GM19438 (cell line): ENCODE results near the gene BEGAIN.

Experiments
- ATAC-seq: cut with Tn5 transposase; IDR thresholded peaks from one replicate; pipeline ENCODE4 v1.9.1; 2021; ENCODE audit warnings: low read depth; ENCODE audit not compliant: unreplicated experiment

BEGAIN gene

DNA sequence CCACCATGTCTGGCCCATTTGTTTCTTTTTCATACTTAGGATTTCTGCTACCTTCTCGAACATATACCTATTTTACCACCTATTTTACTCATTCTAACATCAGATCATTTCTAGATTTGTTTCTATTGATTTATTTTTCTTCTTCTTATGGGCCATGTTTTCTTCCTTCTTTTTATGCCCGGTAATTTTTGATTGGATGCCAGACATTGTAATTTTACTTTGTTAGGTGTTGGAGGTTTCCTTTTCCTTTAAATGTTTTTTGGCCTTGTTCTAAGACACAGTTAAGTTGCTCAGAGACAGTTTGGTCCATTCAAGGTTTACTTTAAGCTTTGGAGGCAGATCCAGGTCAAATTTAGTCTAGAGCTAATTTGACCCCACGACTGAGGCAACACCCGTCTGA lies 14.7 kb upstream of the BEGAIN start:
- ATAC-seq: no peak

GRCh38 chr14:100601064-100601463 lies 13.8 kb upstream of the BEGAIN start:
- ATAC-seq: no peak

- ATAC-seq: no peak
Measured at GRCh38 chr14:100599981-100600380, 12.8 kb upstream of the BEGAIN start.

GRCh38 chr14:100594625-100594951 lies 7.4 kb upstream of the BEGAIN start:
- ATAC-seq: no peak

DNA sequence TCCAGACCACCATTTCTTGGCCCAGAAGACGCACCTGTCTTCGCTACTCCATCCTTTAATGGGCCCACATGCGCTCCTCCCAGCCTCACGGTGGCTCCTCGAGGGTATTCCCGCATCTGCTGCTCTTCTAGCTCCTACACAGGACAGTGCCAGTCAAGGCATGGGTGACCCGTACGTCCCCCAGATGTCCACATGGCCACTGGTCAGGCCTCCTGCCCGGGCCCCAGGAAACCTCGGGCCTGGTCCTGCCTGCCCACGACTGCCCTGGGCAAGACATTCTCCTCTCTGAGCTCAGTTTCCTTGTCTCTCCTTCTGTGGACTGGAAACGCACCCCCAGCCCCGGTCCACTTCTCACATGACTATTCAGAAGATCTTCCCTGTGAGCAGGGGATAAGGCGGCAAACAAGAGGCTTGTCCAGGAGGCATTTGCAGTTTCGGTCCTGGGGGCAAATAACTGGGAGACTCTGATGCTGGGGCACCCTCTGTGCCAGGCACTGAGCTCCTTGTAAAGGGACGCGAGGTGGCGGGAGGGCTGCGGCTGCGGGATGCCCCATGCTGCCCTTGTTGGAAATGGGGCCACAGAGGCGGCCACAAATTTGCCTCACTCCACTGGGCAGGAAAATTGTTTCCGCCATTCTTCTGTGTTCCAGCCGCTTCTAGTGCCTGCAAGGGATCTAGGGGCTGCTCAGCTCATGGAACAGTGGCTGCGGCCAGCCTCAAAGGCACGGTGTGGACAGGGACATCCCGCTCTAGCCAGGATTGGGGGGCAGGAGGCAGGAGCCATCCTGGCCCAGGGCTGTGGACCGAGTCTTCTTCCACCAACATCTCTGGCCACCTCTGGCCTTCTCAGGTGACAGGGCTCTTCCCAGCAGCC lies 6.8 kb upstream of the BEGAIN start:
- no peak for ATAC-seq

DNA sequence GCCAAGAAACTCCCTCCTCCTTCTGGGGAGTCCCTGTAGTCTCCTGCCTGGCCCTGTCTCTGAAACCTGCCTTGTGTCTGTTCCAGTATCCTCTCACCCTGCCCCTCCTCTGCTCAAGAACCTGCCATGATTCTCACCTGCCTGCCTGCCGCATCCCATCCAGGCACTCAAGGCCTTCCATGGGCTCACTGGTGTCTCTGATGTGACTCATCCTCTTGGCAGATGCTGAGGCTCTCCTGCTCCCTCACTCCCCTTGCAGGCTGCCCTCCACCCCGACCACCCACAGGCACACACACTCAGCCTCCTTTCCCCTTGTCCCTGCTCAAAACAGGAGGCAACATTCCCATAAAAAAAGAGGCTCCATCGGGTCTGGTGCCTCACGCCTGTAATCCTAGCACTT lies 5.8 kb upstream of the BEGAIN start:
- ATAC-seq: no peak

DNA sequence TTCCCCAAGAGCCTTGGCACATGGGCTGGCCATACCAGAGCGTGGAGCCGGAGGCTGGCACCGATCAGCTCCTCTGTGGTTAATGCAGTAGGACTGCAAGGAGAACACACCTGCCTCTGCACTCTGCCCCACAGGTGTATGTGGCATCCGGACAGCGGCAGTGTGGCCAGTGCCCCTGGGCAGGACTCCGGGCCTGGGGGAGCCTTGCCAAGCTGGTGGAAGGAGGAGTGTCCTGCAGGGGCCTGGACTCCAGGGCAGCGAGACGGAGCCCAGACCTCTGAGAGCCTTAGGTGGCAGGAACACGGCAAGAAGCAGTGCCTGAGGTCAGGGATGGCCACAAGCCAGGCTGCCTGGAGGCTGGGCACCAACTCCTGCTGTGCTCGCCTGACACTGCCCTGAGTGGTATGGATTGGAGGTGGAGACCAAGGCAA lies 5.3 kb upstream of the BEGAIN start:
- ATAC-seq: no peak

DNA sequence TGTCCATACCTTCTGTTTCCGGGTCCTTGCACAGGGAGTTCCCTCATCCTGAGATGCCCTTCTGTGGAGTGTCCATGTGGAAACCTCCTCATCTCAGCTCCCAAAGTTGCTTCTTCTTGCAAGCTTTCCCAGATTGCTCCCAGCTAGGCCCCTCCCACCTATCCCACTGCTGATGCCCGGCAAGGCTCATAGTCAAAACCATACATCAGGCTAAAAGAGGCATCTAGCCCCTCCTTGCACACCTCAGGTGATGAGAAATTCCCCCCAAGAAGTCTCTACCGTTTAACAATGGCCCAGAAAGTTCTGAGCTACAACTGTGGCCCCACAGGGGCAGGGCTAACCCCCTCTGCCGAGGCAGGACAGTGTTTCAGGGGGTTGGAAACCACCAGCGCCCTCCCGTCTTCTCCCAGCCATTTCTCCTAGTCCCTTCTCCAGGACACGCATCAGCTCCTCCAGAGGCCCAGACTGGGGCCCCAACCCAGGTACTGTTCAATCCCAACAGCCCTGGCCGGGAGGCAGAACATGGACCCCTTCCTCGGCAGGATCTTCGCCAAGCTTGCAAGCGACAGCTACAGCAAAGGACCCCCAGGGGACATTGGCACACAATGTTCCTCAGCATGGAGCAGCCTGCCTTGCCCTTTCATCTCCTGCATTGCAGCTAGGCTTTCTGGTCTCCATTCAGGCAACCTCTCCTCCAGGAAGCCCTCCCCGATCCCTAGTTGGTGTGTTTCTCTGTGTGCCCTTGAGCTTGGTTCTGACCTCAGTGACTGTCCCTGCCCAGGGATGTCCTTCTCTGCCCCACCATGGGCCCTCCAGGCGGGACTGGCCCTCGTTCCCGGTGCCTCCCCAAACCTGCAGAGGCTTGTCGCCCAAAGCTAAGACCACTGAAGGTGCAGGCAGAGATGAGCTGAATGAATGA lies 4.5 kb upstream of the BEGAIN start:
- ATAC-seq: no peak

DNA sequence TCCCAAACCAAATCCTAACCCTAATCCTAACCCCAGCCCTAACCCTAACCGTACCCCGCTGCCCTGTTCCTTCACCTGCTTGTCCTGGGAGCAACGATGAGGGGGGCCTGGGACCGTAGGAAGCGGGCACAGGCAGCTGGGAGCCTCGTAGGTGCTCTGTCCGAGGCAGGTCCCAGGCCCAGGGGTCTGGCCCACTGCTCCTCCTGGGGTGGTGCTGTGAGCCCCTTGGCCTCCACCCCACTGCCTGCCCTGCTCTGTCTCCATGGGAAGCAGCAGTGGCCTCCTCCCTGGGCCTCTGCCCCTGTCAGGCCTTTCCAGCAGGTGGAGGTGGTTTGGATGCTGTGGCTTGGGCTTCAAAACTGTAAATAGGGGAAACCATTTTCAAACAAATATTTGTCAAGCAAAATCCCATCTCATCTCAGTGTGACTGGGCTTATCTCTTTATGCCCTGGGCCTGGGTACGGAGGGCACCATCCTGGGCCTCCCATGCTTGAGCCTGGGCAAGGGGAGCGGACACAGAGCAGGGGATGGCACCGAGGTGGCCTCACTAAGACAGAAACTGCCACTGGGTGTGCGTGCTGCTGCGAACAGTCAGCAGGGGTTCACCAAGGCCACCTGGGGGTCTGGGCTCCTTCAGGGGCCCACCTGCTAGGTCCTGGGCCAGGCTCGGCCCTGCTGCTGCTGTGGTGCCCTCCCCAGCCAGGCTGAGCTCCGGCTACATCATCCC lies 3.7 kb upstream of the BEGAIN start:
- ATAC-seq: no peak

GRCh38 chr14:100589760-100590469 lies 2.7 kb upstream of the BEGAIN start:
- no peak for ATAC-seq

DNA sequence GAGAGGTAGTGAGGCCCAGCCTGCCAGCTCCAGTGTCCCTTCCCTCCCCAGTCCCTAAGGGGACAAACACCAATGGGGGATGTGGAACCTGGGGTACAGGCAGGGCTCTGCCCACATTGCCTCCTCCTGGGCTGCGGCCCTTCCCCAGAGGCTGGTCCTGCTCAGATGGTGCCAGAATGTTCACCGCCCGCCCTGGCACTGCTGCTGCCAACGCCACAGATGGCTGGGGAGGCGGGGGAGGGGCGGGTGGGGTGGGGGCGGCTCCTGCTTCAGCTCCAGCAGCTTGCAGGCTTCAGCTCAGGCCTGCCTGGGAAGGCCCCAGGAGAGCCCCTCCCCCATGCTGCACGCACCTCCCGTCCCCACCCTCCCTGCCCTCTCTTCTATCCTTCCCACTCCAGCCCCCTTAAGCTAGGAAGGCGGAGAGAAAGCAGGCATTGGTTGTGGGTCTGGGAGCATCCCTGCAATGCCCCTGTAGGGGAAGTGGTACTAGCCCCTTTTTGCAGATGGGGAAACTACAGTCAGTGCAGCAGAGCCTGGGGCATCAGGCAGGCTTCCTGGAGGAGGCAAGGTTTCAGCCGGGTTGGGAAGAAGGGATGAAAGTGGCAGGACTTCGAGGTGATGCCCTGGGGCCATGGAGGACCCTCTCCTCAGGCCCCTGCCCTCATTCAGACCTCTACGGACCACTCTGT lies 2.0 kb upstream of the BEGAIN start:
- no peak for ATAC-seq

DNA sequence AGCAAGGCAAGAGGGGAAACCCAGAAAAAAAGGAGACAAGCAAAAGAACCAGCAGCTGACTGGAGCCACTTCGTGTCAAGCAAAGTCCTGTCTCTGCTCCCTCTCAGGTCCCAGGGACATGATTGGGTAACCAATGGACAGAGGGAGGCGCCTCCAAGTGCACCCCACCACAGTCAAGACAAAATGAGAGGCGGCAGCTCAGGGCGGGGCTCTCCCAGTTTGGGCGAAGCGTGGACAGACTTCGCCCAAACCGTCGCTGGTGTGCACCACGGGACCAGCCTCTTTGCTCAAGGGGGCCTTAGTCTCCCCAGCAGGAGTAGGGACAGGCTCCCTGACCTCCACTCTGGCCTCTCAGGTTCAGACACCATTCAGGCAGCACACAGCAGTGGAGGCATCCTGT lies 1.5 kb upstream of the BEGAIN start:
- no peak for ATAC-seq

- no peak for ATAC-seq
Measured at GRCh38 chr14:100587763-100588411, 670 bp upstream of the BEGAIN start.

GRCh38 chr14:100586403-100587085 lies 673 bp downstream of the BEGAIN start:
- ATAC-seq: no peak

DNA sequence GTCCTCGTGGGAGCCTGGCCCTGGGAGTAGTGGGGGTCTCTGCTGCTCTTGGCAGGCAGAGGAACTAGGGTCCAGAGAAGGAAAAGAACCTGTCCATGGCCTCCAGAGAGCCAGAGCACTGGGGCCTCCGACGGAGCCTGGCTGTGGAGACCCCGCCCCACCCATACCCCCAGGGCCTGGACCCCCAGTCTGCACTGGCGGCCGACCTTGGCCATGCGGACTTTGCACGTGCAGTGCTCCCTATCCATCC lies 1.1 kb downstream of the BEGAIN start:
- no peak for ATAC-seq

DNA sequence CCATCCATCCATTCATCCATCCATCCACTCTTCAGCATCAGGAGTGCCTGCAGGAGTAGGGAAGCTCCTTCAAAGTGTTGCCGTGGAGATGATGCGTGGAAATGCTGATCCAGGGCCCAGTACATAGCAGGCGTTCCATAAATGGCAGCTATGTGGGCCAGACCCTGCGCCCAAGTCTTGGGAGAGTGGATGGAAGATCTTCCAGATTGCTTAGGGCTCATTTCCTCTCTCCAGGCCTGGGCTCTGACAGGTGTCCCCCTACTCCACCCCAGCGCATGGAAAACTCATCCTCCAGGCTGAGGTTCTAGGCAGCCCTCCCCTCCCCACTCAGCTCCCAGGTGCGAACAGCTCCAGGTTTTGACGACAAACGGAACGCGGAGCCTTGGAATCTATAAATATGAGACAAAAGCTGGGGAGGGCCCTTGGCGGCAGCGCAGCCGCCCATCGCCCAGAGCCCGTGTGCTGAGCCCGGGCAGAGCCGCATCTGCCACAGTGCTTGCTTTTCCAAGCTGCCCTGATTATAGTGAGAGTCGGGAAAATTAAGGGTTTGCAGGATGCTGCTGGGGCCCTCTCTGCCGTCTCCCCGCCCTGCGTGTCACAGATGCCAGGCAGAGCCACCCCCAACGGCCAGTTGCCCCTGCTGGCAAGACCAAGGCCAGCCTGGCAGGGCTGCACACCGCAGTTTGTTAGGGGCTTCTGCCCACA lies 1.6 kb downstream of the BEGAIN start:
- ATAC-seq: no peak

GRCh38 chr14:100584056-100585031 lies 2.9 kb downstream of the BEGAIN start:
- ATAC-seq: no peak
